Heart left ventricle (tissue), 13 donors: Measurements from ENCODE around the gene ADA.

Source experiments
- POLR2A ChIP-seq, 2 donors: fragments of 450-650 bp; IDR thresholded peaks; one replicate each; pipeline ENCODE4 v1.6.1; 2017; ENCODE audit warnings: antibody characterized with exemption in 2 of 2, mild to moderate bottlenecking in 2 of 2, moderate library complexity in 2 of 2
- TF ChIP-seq, protein P1 (sequence below), 12 donors: fragments of 200-600 bp; sonication (generic) in 4 of 12; IDR thresholded peaks; one replicate each; pipeline versions ENCODE4 v1.5.0 to v1.8.0; 2018 to 2022; ENCODE audit warnings: antibody characterized with exemption in 12 of 12, mild to moderate bottlenecking in 5 of 12
- donor health status: ischemic (EF 13 %, LVEDD 7.1; RV severe dilation, severe dysfunction).
- donor health status: DM: no; HTN: yes; CAD: no.
- donor health status: DM: no; HTN: no; CAD: no.
- donor health status: ischemic (EF 25% LVEDD 6.9; RV normal size, moderate dysfunction).
- donor health status: ischemic (EF 25% LVEDD 5.7; RV mildly dilated, moderate dysfunction).
- donor health status: ischemic (EF 35%, LVEDD 5.7; RV mildly dilated, moderate dysfunction).
- donor health status: nonischemic (EF 11% LVEDD 7.7; RV severe dilation, severe dysfunction).
- donor health status: DM: yes; HTN: yes; CAD: no.
- donor health status: PGD.
- donor health status: ischemic (EF 29% LVEDD 5.4; RV normal size, mild dysfunction).
- donor health status: nonischemic (EF 23%, LVEDD 6.1; RV moderate dilation, normal function).

DNA sequence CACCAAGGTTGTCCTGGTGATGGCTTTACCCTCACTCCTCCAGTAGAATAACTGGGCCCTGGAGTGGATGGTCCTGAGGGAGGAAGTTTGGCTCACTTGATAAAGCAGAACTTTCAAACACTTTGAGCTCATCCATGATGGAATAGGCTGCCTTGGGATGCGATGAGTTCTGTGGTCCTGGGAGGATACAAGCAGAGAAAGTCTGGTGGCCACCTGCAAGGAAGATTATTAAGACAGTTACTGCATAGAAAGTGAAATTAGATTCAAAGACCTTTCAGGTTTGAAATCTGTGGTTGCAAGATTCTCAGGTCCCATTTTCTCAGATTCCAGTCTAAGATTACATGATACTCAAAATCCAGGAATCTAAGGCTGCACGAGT is 43.8 kb upstream of the ADA start:
- TF ChIP-seq, protein P1, sequence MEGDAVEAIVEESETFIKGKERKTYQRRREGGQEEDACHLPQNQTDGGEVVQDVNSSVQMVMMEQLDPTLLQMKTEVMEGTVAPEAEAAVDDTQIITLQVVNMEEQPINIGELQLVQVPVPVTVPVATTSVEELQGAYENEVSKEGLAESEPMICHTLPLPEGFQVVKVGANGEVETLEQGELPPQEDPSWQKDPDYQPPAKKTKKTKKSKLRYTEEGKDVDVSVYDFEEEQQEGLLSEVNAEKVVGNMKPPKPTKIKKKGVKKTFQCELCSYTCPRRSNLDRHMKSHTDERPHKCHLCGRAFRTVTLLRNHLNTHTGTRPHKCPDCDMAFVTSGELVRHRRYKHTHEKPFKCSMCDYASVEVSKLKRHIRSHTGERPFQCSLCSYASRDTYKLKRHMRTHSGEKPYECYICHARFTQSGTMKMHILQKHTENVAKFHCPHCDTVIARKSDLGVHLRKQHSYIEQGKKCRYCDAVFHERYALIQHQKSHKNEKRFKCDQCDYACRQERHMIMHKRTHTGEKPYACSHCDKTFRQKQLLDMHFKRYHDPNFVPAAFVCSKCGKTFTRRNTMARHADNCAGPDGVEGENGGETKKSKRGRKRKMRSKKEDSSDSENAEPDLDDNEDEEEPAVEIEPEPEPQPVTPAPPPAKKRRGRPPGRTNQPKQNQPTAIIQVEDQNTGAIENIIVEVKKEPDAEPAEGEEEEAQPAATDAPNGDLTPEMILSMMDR (IDR thresholded peaks at IDR 0.05), result no peak
- no peak for TF ChIP-seq POLR2A (IDR thresholded peaks at IDR 0.05)
